K562 (cell line): ENCODE results near the gene CTSZ. TPM values are rescaled to one million over a fixed set of nuclear protein-coding genes. Genes with fewer than 3 reads are reported as not detected.

Experiments used
- BCOR ChIP-seq: fragments of 450-650 bp; IDR thresholded peaks from 2 replicates; pipeline ENCODE4 v1.6.1; 2016
- CREBBP ChIP-seq: IDR thresholded peaks from one replicate; pipeline ENCODE4 v1.6.1; 2012; ENCODE audit warnings: low read depth, mild to moderate bottlenecking, control low read depth, inconsistent platforms, low read length
- CTBP1 ChIP-seq: fragments of 450-650 bp; IDR thresholded peaks from 2 replicates; pipeline ENCODE4 v1.6.1; 2016; ENCODE audit warnings: borderline replicate concordance
- EP300 ChIP-seq: IDR thresholded peaks from 2 replicates; pipeline ENCODE4 v1.6.1; 2012; ENCODE audit warnings: low read length, improper control_type of control experiment
- FOXA1 ChIP-seq: fragments of 450-650 bp; IDR thresholded peaks from 2 replicates; pipeline ENCODE4 v1.6.1; 2016; ENCODE audit warnings: mild to moderate bottlenecking, borderline replicate concordance
- GTF2F1 ChIP-seq: IDR thresholded peaks from 2 replicates; pipeline ENCODE4 v1.6.1; 2011; ENCODE audit warnings: low read depth, low read length, improper control_type of control experiment
- HDAC6 ChIP-seq: IDR thresholded peaks from 2 replicates; pipeline ENCODE4 v1.6.1; 2012; ENCODE audit warnings: low read depth, mild to moderate bottlenecking, control low read depth, inconsistent platforms, low read length, moderate library complexity
- HLTF ChIP-seq: fragments of 450-650 bp; IDR thresholded peaks from 2 replicates; pipeline ENCODE4 v1.6.1; 2016
- MLLT1 ChIP-seq, 2 experiments: fragments of 450-650 bp; IDR thresholded peaks; 2 replicates each; pipeline ENCODE4 v1.6.1; 2016
- NCOA1 ChIP-seq: fragments of 450-650 bp; IDR thresholded peaks from 2 replicates; pipeline ENCODE4 v1.6.1; 2016; ENCODE audit warnings: low read depth
- NFATC3 ChIP-seq: fragments of 450-650 bp; IDR thresholded peaks from 2 replicates; pipeline ENCODE4 v1.6.1; 2017; ENCODE audit warnings: mild to moderate bottlenecking
- RNF2 ChIP-seq: sonication (generic); IDR thresholded peaks from 2 replicates; pipeline ENCODE4 v1.6.1; 2016
- SAFB ChIP-seq: fragments of 200-400 bp; formaldehyde crosslinking; IDR thresholded peaks from 2 replicates; pipeline ENCODE4 v1.6.1; 2017; ENCODE audit warnings: low read depth, low read length, borderline replicate concordance
- SMARCA4 ChIP-seq: fragments of 450-650 bp; IDR thresholded peaks from 2 replicates; pipeline ENCODE4 v1.6.1; 2016
- SNRNP70 ChIP-seq: fragments of 200-400 bp; formaldehyde crosslinking; optimal IDR thresholded peaks from 2 replicates; pipeline ENCODE3; 2017; ENCODE audit warnings: low read depth, low read length
- SREBF2 ChIP-seq: sonication (generic); formaldehyde crosslinking; IDR thresholded peaks from 2 replicates; pipeline ENCODE4 v1.4.0; 2020; ENCODE audit warnings: mild to moderate bottlenecking, missing genetic modification reagents
- TOE1 ChIP-seq, 2 experiments: fragments of 450-650 bp in 1 of 2; sonication (generic) in 1 of 2; formaldehyde crosslinking in 1 of 2; IDR thresholded peaks; 2 replicates each; pipeline versions ENCODE4 v1.7.1 to v1.8.0; 2016 to 2022; ENCODE audit warnings: borderline replicate concordance in 2 of 2, mild to moderate bottlenecking in 2 of 2, antibody characterized with exemption in 1 of 2, inconsistent platforms in 1 of 2, low read depth in 1 of 2, missing genetic modification reagents in 1 of 2, moderate library complexity in 1 of 2
- UBTF ChIP-seq, 2 experiments: IDR thresholded peaks; 2 replicates each; pipeline ENCODE4 v1.6.1; 2012; ENCODE audit warnings: improper control_type of control experiment in 2 of 2, low read depth in 2 of 2, low read length in 2 of 2, borderline replicate concordance in 1 of 2
- ZBTB5 ChIP-seq: fragments of 450-650 bp; IDR thresholded peaks from 2 replicates; pipeline ENCODE4 v1.6.1; 2017; ENCODE audit warnings: antibody characterized with exemption
- ZNF134 ChIP-seq: fragments of 250-450 bp; sonication (Bioruptor Pico); conservative IDR thresholded peaks from 2 replicates; pipeline ENCODE4 v1.4.0; 2020
- ZNF263 ChIP-seq: sonication (generic); formaldehyde crosslinking; IDR thresholded peaks from 2 replicates; pipeline ENCODE4 v1.8.0; 2022; ENCODE audit warnings: mild to moderate bottlenecking, missing genetic modification reagents, borderline replicate concordance
- ZNF354B ChIP-seq: fragments of 250-450 bp; sonication (Bioruptor Pico); IDR thresholded peaks from 2 replicates; pipeline ENCODE4 v1.4.0; 2020
- ZNF408 ChIP-seq: fragments of 250-450 bp; sonication (Bioruptor Pico); IDR thresholded peaks from 2 replicates; pipeline ENCODE4 v1.4.0; 2020; ENCODE audit warnings: low read depth, mild to moderate bottlenecking, moderate library complexity
- polyA plus RNA-seq, 8 experiments: library from polyadenylated mRNA; depleted of rRNA in 4 of 8; stranded (reverse) in 5 of 8; unstranded in 3 of 8; fragments of >200 nt; fragmentation: Nextera tagmentation in 2 of 8; fragmentation: Illumina TruSeq in 1 of 8; extraction: Ambion mirVana in 2 of 8; extraction: Trizol in 1 of 8; gene quantifications; 2 replicates each; pipeline versions ENCODE4 v1.2.1 to v1.2.3, GENCODE V29; 2011 to 2014; ENCODE audit warnings: inconsistent platforms in 1 of 8, missing spikeins in 1 of 8
- total RNA-seq, 7 experiments: library from RNA; depleted of rRNA in 6 of 7; stranded (reverse); fragments of >200 nt in 6 of 7; fragmentation: Illumina TruSeq in 2 of 7; extraction: Trizol in 2 of 7; gene quantifications; 2 replicates each; pipeline versions ENCODE4 v1.2.1 to v1.2.3, GENCODE V29; 2011 to 2021; ENCODE audit warnings: low replicate concordance in 1 of 7

Gene CTSZ
- total and polyA plus RNA-seq, 9 of the 15 experiments (the other 6 are each of a cell fraction or from before 2014, with no cell fraction given): 1.6 to 143 (median 82.8) TPM

GRCh38 chr20:59020938-59021551 is 14.0 kb upstream of the CTSZ start (continued):
- TF ChIP-seq UBTF (IDR thresholded peaks at IDR 0.05; ENCODE audit: borderline replicate concordance in 1 of 2, low read depth in 2 of 2, low read length in 2 of 2): peak in 1 of 2 experiments; percentile 82; a peak in 1 of 4 replicates
- TF ChIP-seq BCOR: peak; percentile 62; the same call in 1 of the 2 replicates
- TF ChIP-seq FOXA1: no peak
- no peak for TF ChIP-seq CREBBP
- peak; percentile 14; the same call in 1 of the 2 replicates for TF ChIP-seq CTBP1
- peak; percentile 96 for TF ChIP-seq EP300
- TF ChIP-seq HLTF: no peak
- no peak for TF ChIP-seq SAFB
- TF ChIP-seq NFATC3: 0 out of 2 replicates have a peak, but pooled peaks have one; percentile 51
- no peak for TF ChIP-seq ZBTB5
- TF ChIP-seq ZNF263 (CRISPR knock-in tag): no peak
- TF ChIP-seq ZNF134 (CRISPR knock-in tag): no peak
- peak; percentile 57; the same call in 1 of the 2 replicates for TF ChIP-seq TOE1 (IDR thresholded peaks at IDR 0.05; ENCODE audit: borderline replicate concordance)
- TF ChIP-seq TOE1 (CRISPR knock-in tag; IDR thresholded peaks at IDR 0.05; ENCODE audit: borderline replicate concordance, low read depth): no peak
- peak; percentile 26 to 79; a peak in 2 of 4 replicates for TF ChIP-seq MLLT1 (IDR thresholded peaks at IDR 0.05)
- TF ChIP-seq ZNF354B (CRISPR knock-in tag): 0 out of 2 replicates have a peak, but pooled peaks have one; percentile 11
- TF ChIP-seq ZNF408 (CRISPR knock-in tag): no peak
- TF ChIP-seq GTF2F1: peak; percentile 61; the same call in 1 of the 2 replicates
- peak; percentile 96 for TF ChIP-seq RNF2
- TF ChIP-seq SREBF2 (CRISPR knock-in tag): no peak
- TF ChIP-seq NCOA1: peak; percentile 83; the same call in 1 of the 2 replicates
- peak; percentile 99 for TF ChIP-seq SMARCA4
- no peak for TF ChIP-seq SNRNP70
- no peak for TF ChIP-seq HDAC6
